Activated CD8-positive, alpha-beta memory T cell treated with anti-CD3 and anti-CD28 coated beads, Interleukin-2, amount 50 U/mL, for 1 hour (primary cell): ENCODE measurements around the gene TLNRD1.
A peak's percentile ranks its signal among the peaks of the same experiment; 100 is the strongest.

Source experiments
- DNase-seq: peaks from one replicate; pipeline ENCODE4 v3.0.0-alpha.2; 2020; ENCODE audit errors: extremely low read depth

Gene TLNRD1

GRCh38 chr15:80977627-80978036 is 23.1 kb upstream of the TLNRD1 start:
- DNase-seq: no peak

GRCh38 chr15:80978685-80979329 is 21.9 kb upstream of the TLNRD1 start:
- no peak for DNase-seq

- DNase-seq: no peak
These were observed 21.1 kb upstream of the TLNRD1 start for GRCh38 chr15:80979538-80980200.

GRCh38 chr15:80982205-80982604 is 18.5 kb upstream of the TLNRD1 start:
- DNase-seq: no peak

GRCh38 chr15:80982839-80983238 is 17.9 kb upstream of the TLNRD1 start:
- no peak for DNase-seq

GRCh38 chr15:80984856-80985255 is 15.9 kb upstream of the TLNRD1 start:
- no peak for DNase-seq

- DNase-seq: no peak
These were observed 14.7 kb upstream of the TLNRD1 start for GRCh38 chr15:80985981-80986380.

GRCh38 chr15:80986487-80986886 is 14.2 kb upstream of the TLNRD1 start:
- DNase-seq: no peak

- no peak for DNase-seq
These were observed 12.5 kb upstream of the TLNRD1 start for GRCh38 chr15:80988148-80988796.

GRCh38 chr15:80989081-80989517 is 11.6 kb upstream of the TLNRD1 start:
- DNase-seq: no peak

- peak; percentile 83 for DNase-seq
These were observed 10.9 kb upstream of the TLNRD1 start, which contains the start of gene MESD for GRCh38 chr15:80989518-80990478. Gene MESD, minus strand, starts transcription at chr15:80989819. Its CDS starts 28 bp downstream, at chr15:80989791.

- no peak for DNase-seq
These were observed 9.8 kb upstream of the TLNRD1 start for GRCh38 chr15:80990955-80991354.

- DNase-seq: no peak
These were observed 9.3 kb upstream of the TLNRD1 start for GRCh38 chr15:80991421-80991820.

- DNase-seq: no peak
These were observed 8.7 kb upstream of the TLNRD1 start for GRCh38 chr15:80992006-80992405.

GRCh38 chr15:80992441-80992840 is 8.3 kb upstream of the TLNRD1 start:
- DNase-seq: no peak

GRCh38 chr15:80996247-80996646 is 4.5 kb upstream of the TLNRD1 start:
- DNase-seq: no peak

GRCh38 chr15:80997692-80998091 is 3.0 kb upstream of the TLNRD1 start:
- no peak for DNase-seq

- no peak for DNase-seq
These were observed 2.5 kb upstream of the TLNRD1 start for GRCh38 chr15:80998251-80998650.

- no peak for DNase-seq
These were observed 1.1 kb upstream of the TLNRD1 start for GRCh38 chr15:80999623-81000036.

- DNase-seq: no peak
These were observed 539 bp upstream of the TLNRD1 start for GRCh38 chr15:81000144-81000623.

GRCh38 chr15:81001152-81002008 is 657 bp downstream of the TLNRD1 start:
- DNase-seq: no peak
